Lung microvascular endothelial cell (primary cell): ENCODE results near the gene MAPK8IP1. TPM values are rescaled to one million over a fixed set of nuclear protein-coding genes. Genes with fewer than 3 reads are reported as not detected.

Experiments
- DNase-seq, 2 donors: peaks; one replicate each; pipeline versions ENCODE4 v3.0.0 to v3.0.0-alpha.2; 2010; ENCODE audit warnings: low read depth in 2 of 2
- total RNA-seq: library from RNA; depleted of rRNA; stranded (reverse); fragments of >200 nt; gene quantifications from 2 replicates; pipeline ENCODE4 v1.2.1, GENCODE V29; 2014

MAPK8IP1 gene
- total RNA-seq, 1 donor from 2014 or later: 0.99 TPM

GRCh38 chr11:45925550-45925949 lies 40.1 kb downstream of the MAPK8IP1 start:
- DNase-seq: no peak

- DNase-seq: no peak
Observed at GRCh38 chr11:45926001-45926401, 40.5 kb downstream of the MAPK8IP1 start.

- DNase-seq: no peak
Observed at GRCh38 chr11:45926536-45927331, 41.3 kb downstream of the MAPK8IP1 start.

GRCh38 chr11:45927332-45927683 lies 41.9 kb downstream of the MAPK8IP1 start:
- no peak for DNase-seq

- no peak for DNase-seq
Observed at GRCh38 chr11:45927684-45928413, 42.4 kb downstream of the MAPK8IP1 start.

GRCh38 chr11:45928535-45929215 lies 43.2 kb downstream of the MAPK8IP1 start:
- DNase-seq: no peak

- no peak for DNase-seq
Observed at GRCh38 chr11:45929486-45930030, 44.1 kb downstream of the MAPK8IP1 start.

- DNase-seq: peak in 1 of 2 donors; percentile 63
Observed at GRCh38 chr11:45930031-45930794, 44.8 kb downstream of the MAPK8IP1 start.

GRCh38 chr11:45930951-45931570 lies 45.6 kb downstream of the MAPK8IP1 start:
- DNase-seq: no peak

- no peak for DNase-seq
Observed at GRCh38 chr11:45931739-45932138, 46.3 kb downstream of the MAPK8IP1 start.

- no peak for DNase-seq
Observed at GRCh38 chr11:45932217-45932616, 46.8 kb downstream of the MAPK8IP1 start.

GRCh38 chr11:45933131-45933831 lies 47.8 kb downstream of the MAPK8IP1 start:
- no peak for DNase-seq

- no peak for DNase-seq
Observed at GRCh38 chr11:45933846-45934579, 48.6 kb downstream of the MAPK8IP1 start.

- DNase-seq: no peak
Observed at GRCh38 chr11:45934580-45935318, 49.3 kb downstream of the MAPK8IP1 start.

- no peak for DNase-seq
Observed at GRCh38 chr11:45935349-45936064, 50.1 kb downstream of the MAPK8IP1 start.

GRCh38 chr11:45936511-45937054 lies 51.1 kb downstream of the MAPK8IP1 start:
- no peak for DNase-seq

- no peak for DNase-seq
Observed at GRCh38 chr11:45937916-45938315, 52.5 kb downstream of the MAPK8IP1 start.

GRCh38 chr11:45939836-45940235 lies 54.4 kb downstream of the MAPK8IP1 start:
- peak; percentile 17 to 24 for DNase-seq
